GM23248 (cell line): ENCODE data around the gene RGS4. TPM values are rescaled to one million over a fixed set of nuclear protein-coding genes. Genes with fewer than 3 reads are reported as not detected.

Experiments used
- DNase-seq: peaks from one replicate; pipeline ENCODE4 v3.0.0-alpha.2; 2015
- H2AFZ ChIP-seq: fragments of 200-600 bp; sonication (generic); 2 replicates; pipeline ENCODE4 v1.6.1; 2016; ENCODE audit warnings: antibody characterized with exemption
- H3F3A ChIP-seq: fragments of 200-600 bp; sonication (generic); 2 replicates; pipeline ENCODE4 v1.6.1; 2016; ENCODE audit warnings: mild to moderate bottlenecking, antibody characterized with exemption, mixed run types; ENCODE audit not compliant: insufficient read depth
- H3K27ac ChIP-seq: fragments of 200-600 bp; sonication (generic); 2 replicates; pipeline ENCODE4 v1.5.1; 2016; ENCODE audit warnings: mild to moderate bottlenecking
- H3K27me3 ChIP-seq: fragments of 200-600 bp; sonication (generic); replicated peaks from 2 replicates; pipeline ENCODE4 v1.6.1; 2016; ENCODE audit warnings: mild to moderate bottlenecking; ENCODE audit not compliant: insufficient read depth
- H3K36me3 ChIP-seq: fragments of 200-600 bp; sonication (generic); 2 replicates; pipeline ENCODE4 v1.6.1; 2016; ENCODE audit warnings: low read depth, mild to moderate bottlenecking
- H3K4me1 ChIP-seq: fragments of 200-600 bp; sonication (generic); 2 replicates; pipeline ENCODE4 v1.6.1; 2016; ENCODE audit warnings: mild to moderate bottlenecking; ENCODE audit not compliant: insufficient read depth
- H3K4me2 ChIP-seq: fragments of 200-600 bp; sonication (generic); one replicate; pipeline ENCODE4 v1.6.1; 2016; ENCODE audit warnings: mild to moderate bottlenecking; ENCODE audit not compliant: unreplicated experiment
- H3K4me3 ChIP-seq: fragments of 200-600 bp; sonication (generic); 2 replicates; pipeline ENCODE4 v1.5.1; 2016; ENCODE audit warnings: mild to moderate bottlenecking
- H3K79me2 ChIP-seq: fragments of 200-600 bp; sonication (generic); 2 replicates; pipeline ENCODE4 v1.6.1; 2016; ENCODE audit warnings: mild to moderate bottlenecking; ENCODE audit not compliant: insufficient read depth
- H3K9ac ChIP-seq: fragments of 200-600 bp; sonication (generic); 2 replicates; pipeline ENCODE4 v1.6.1; 2016; ENCODE audit warnings: mild to moderate bottlenecking
- H3K9me2 ChIP-seq: fragments of 200-600 bp; sonication (generic); 2 replicates; pipeline ENCODE4 v1.6.1; 2016; ENCODE audit warnings: mixed run types, mild to moderate bottlenecking, moderate library complexity; ENCODE audit not compliant: insufficient read depth
- H3K9me3 ChIP-seq: fragments of 200-600 bp; sonication (generic); one replicate; pipeline ENCODE4 v1.6.1; 2017; ENCODE audit warnings: low read depth
- H4K20me1 ChIP-seq: fragments of 200-600 bp; sonication (generic); 2 replicates; pipeline ENCODE4 v1.6.0; 2016; ENCODE audit not compliant: insufficient read depth
- EZH2 ChIP-seq: fragments of 200-600 bp; sonication (generic); IDR thresholded peaks from 2 replicates; pipeline ENCODE4 v1.6.1; 2018; ENCODE audit warnings: antibody characterized with exemption, mild to moderate bottlenecking; ENCODE audit not compliant: insufficient read depth, poor library complexity, severe bottlenecking
- EZH2phosphoT487 ChIP-seq: fragments of 200-600 bp; sonication (generic); IDR thresholded peaks from 2 replicates; pipeline ENCODE4 v1.6.1; 2018; ENCODE audit warnings: antibody characterized with exemption, moderate library complexity, mild to moderate bottlenecking, low read depth; ENCODE audit not compliant: insufficient read depth
- WGBS, 2 experiments: methylation state at CpG; one replicate each; pipeline ENCODE4 v1.1.6; 2015 to 2017; ENCODE audit warnings: low lambda C conversion rate in 2 of 2, low coverage in 1 of 2; ENCODE audit errors: missing lambda C conversion rate in 2 of 2; 5-methylcytosine and 5-hydroxymethylcytosine counted together
- in situ Hi-C: fragments of 300-500 bp; cut with MboI; formaldehyde crosslinking; loops from 2 replicates; pipeline ENCODE4 v1.15.0; 2020
- polyA plus RNA-seq: library from polyadenylated mRNA; unstranded; fragments of >200 nt; fragmentation: Nextera tagmentation; extraction: Ambion mirVana; gene quantifications from 2 replicates; pipeline ENCODE4 v1.2.1, GENCODE V29; 2016
- total RNA-seq: library from RNA; depleted of rRNA; stranded (reverse); fragments of >200 nt; shearing (Covaris generic); gene quantifications from 2 replicates; pipeline ENCODE4 v1.2.3, GENCODE V29; 2014

The RGS4 gene
- total and polyA plus RNA-seq, 2 experiments from 2014 or later = 11.2 to 27.9 TPM

DNA sequence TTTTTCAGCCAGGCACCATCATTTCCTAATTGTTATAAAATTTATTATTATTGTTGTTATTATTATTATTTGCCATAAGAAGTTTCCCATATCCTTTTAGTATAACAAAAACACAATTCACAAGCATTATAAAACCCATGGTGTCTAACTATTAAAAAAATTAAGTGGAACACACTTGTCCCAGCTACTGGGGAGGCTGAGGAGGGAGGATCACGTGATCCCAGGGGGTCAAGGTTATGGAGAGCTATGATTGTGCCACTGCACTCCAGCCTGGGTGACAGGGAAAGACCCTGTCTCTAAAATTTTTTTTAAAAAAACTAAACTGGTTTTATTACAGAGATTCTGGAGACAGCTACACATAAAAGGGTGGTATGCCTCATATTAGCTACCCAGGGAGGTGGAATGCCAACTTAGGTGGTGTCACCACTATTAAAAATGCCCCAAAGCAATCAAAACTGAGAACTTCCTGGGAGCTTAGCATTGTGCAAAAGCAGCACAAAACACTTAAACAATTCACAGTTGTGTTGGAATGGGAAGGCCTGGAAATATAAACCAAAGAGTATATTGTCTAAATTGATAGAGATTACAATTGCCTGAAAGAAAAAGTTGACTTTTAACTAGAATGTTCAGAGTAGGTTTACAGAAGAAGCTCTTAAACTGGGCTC, 8.7 kb upstream of the RGS4 start:
- no peaks in the 10 kb centered on the region for H3K9me2 ChIP-seq
- H3K9ac ChIP-seq = no peak overlapping the region
- no peaks in the 10 kb centered on the region for H4K20me1 ChIP-seq
- no peak overlapping the region for H2AFZ ChIP-seq
- no peak overlapping the region for H3K4me2 ChIP-seq
- H3K79me2 ChIP-seq = no peaks in the 10 kb centered on the region
- no peak for DNase-seq
- no peak overlapping the region for H3K27ac ChIP-seq
- TF ChIP-seq EZH2phosphoT487 = no peak
- TF ChIP-seq EZH2 = no peak
- no peak overlapping the region for H3K4me3 ChIP-seq
- H3K4me1 ChIP-seq = peaks cover 11% of the 10 kb centered on the region
- no peaks in the 10 kb centered on the region for H3K36me3 ChIP-seq
- peaks cover 9% of the 10 kb centered on the region for H3F3A ChIP-seq
- H3K9me3 ChIP-seq = no peaks in the 10 kb centered on the region
- 87 to 90% methylated on average over 1 of the region's 1 CpG for WGBS, 2 experiments
- no peaks in the 10 kb centered on the region for H3K27me3 ChIP-seq
- in situ Hi-C loops = loop anchor here (10.0 kb wide), 2 partner anchors 176 to 244 kb away; no protein-coding TSS in a partner anchor

GRCh38 chr1:163063143-163063542, 6.0 kb upstream of the RGS4 start:
- Histone ChIP-seq H3K27ac (no peak overlapping the region), H4K20me1 (no peaks in the 10 kb centered on the region), H3K4me3 (no peak overlapping the region), H2AFZ (no peak overlapping the region), H3K4me1 (no peaks in the 10 kb centered on the region), H3K79me2 (no peaks in the 10 kb centered on the region), H3K36me3 (no peaks in the 10 kb centered on the region), H3K4me2 (no peak overlapping the region), H3K9me3 (no peaks in the 10 kb centered on the region), H3K9ac (no peak overlapping the region), H3F3A (peaks cover under 1% of the 10 kb centered on the region; the same call in 1 of the 2 replicates), H3K9me2 (no peaks in the 10 kb centered on the region), H3K27me3 (no peaks in the 10 kb centered on the region)
- no peak for DNase-seq
- in situ Hi-C loops = loop anchor here (10.0 kb wide), 2 partner anchors 178 to 242 kb away; no protein-coding TSS in a partner anchor
- TF ChIP-seq EZH2phosphoT487 (no peak), EZH2 (no peak)

DNA sequence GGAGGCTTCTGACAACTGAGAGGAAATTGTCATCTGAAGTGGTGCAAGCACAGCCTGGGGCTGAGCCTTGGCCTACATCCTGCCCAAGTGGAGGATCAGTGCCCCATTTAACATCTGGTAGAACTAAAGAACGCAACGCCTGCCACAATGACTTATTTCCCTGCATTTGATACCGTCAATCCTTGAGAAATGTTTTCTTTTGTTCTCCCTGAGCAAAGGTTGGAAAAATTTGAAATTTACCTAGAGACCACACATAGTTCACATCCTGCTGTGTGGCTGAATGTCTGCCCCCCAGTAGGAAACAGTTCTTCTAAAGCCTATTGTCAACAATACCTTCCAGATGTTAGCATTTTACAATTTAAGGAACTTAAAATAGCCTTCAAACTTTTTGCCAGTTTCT, 5.6 kb upstream of the RGS4 start:
- 44 to 48% methylated on average over 3 of the region's 3 CpGs for WGBS, 2 experiments
- in situ Hi-C loops = loop anchor here (10.0 kb wide), 2 partner anchors 179 to 241 kb away; no protein-coding TSS in a partner anchor

DNA sequence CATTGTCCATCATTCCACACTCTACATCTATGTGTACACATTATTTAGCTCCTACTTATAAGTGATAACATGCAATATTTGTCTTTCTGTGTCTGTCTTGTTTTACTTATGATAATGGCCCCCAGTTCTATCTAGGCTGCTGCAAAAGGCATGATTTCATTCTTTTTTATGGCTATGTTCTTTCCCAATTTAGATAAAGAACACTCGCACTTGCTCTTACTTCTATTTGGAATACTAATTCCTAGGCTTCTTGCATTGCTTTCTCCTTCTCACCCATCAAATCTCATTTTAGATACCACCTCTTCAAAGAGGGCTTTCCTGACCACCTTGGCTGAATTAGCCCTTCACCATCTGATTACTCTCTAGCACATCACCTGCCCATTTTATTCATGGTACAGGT, 3.0 kb upstream of the RGS4 start:
- no peak for TF ChIP-seq EZH2
- no peak for TF ChIP-seq EZH2phosphoT487
- WGBS, 2 experiments = 96 to 100% methylated on average over 1 of the region's 1 CpG

More for the DNA sequence above, 5.6 kb upstream of the RGS4 start:
- Histone ChIP-seq H4K20me1 (no peaks in the 10 kb centered on the region), H3K4me1 (no peaks in the 10 kb centered on the region), H2AFZ (no peak overlapping the region), H3K4me2 (no peak overlapping the region), H3K4me3 (no peak overlapping the region), H3K9ac (no peak overlapping the region), H3K27ac (no peak overlapping the region), H3K36me3 (no peaks in the 10 kb centered on the region), H3K79me2 (no peaks in the 10 kb centered on the region), H3F3A (peaks cover 5% of the 10 kb centered on the region; the same call in 1 of the 2 replicates), H3K27me3 (no peaks in the 10 kb centered on the region), H3K9me2 (no peaks in the 10 kb centered on the region), H3K9me3 (no peaks in the 10 kb centered on the region)
- TF ChIP-seq EZH2phosphoT487 = no peak
- TF ChIP-seq EZH2 = no peak
- DNase-seq = no peak

More for the DNA sequence above, 3.0 kb upstream of the RGS4 start:
- H3K4me3 ChIP-seq = no peak overlapping the region
- no peaks in the 10 kb centered on the region for H3K36me3 ChIP-seq
- H3K27ac ChIP-seq = no peak overlapping the region
- no peak overlapping the region for H3K9ac ChIP-seq
- no peaks in the 10 kb centered on the region for H3K9me3 ChIP-seq
- peaks cover 17% of the 10 kb centered on the region; the same call in 1 of the 2 replicates for H3F3A ChIP-seq
- H2AFZ ChIP-seq = no peak overlapping the region
- H4K20me1 ChIP-seq = no peaks in the 10 kb centered on the region
- in situ Hi-C loops = loop anchor here (10.0 kb wide), 2 partner anchors 181 to 239 kb away; no protein-coding TSS in a partner anchor
- H3K9me2 ChIP-seq = no peaks in the 10 kb centered on the region
- H3K4me2 ChIP-seq = no peak overlapping the region
- H3K79me2 ChIP-seq = peaks cover 17% of the 10 kb centered on the region
- DNase-seq = no peak
- H3K4me1 ChIP-seq = peaks cover 16% of the 10 kb centered on the region; the same call in 1 of the 2 replicates
- no peaks in the 10 kb centered on the region for H3K27me3 ChIP-seq
